NB4 (cell line): ENCODE results near the gene WNT7B.

Source experiments
- DNase-seq: peaks from one replicate; pipeline ENCODE4 v3.0.0; 2010; ENCODE audit warnings: low read depth
- H3K4me3 ChIP-seq: one replicate; pipeline ENCODE4 v1.5.1; 2011; ENCODE audit warnings: mild to moderate bottlenecking, low read depth, low read length, moderate library complexity
- MAX ChIP-seq: IDR thresholded peaks from 2 replicates; pipeline ENCODE4 v1.6.1; 2011; ENCODE audit warnings: low read depth, low read length
- MYC ChIP-seq: IDR thresholded peaks from 2 replicates; pipeline ENCODE4 v1.6.1; 2011; ENCODE audit warnings: low read depth, low read length
- POLR2A ChIP-seq: IDR thresholded peaks from 2 replicates; pipeline ENCODE4 v1.6.1; 2011; ENCODE audit warnings: mild to moderate bottlenecking; ENCODE audit not compliant: insufficient read length; ENCODE audit errors: extremely low read depth
- TF ChIP-seq, protein P1 (sequence below): IDR thresholded peaks from one replicate; pipeline ENCODE4 v1.5.1; 2012; ENCODE audit warnings: low read depth, low read length

WNT7B gene

GRCh38 chr22:45879552-45879949, 97.4 kb downstream of the WNT7B start:
- no peak for TF ChIP-seq MYC
- TF ChIP-seq, protein P1, sequence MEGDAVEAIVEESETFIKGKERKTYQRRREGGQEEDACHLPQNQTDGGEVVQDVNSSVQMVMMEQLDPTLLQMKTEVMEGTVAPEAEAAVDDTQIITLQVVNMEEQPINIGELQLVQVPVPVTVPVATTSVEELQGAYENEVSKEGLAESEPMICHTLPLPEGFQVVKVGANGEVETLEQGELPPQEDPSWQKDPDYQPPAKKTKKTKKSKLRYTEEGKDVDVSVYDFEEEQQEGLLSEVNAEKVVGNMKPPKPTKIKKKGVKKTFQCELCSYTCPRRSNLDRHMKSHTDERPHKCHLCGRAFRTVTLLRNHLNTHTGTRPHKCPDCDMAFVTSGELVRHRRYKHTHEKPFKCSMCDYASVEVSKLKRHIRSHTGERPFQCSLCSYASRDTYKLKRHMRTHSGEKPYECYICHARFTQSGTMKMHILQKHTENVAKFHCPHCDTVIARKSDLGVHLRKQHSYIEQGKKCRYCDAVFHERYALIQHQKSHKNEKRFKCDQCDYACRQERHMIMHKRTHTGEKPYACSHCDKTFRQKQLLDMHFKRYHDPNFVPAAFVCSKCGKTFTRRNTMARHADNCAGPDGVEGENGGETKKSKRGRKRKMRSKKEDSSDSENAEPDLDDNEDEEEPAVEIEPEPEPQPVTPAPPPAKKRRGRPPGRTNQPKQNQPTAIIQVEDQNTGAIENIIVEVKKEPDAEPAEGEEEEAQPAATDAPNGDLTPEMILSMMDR = no peak
- TF ChIP-seq POLR2A = no peak
- TF ChIP-seq MAX = no peak
- H3K4me3 ChIP-seq = no peak overlapping the region
- DNase-seq = no peak

DNA sequence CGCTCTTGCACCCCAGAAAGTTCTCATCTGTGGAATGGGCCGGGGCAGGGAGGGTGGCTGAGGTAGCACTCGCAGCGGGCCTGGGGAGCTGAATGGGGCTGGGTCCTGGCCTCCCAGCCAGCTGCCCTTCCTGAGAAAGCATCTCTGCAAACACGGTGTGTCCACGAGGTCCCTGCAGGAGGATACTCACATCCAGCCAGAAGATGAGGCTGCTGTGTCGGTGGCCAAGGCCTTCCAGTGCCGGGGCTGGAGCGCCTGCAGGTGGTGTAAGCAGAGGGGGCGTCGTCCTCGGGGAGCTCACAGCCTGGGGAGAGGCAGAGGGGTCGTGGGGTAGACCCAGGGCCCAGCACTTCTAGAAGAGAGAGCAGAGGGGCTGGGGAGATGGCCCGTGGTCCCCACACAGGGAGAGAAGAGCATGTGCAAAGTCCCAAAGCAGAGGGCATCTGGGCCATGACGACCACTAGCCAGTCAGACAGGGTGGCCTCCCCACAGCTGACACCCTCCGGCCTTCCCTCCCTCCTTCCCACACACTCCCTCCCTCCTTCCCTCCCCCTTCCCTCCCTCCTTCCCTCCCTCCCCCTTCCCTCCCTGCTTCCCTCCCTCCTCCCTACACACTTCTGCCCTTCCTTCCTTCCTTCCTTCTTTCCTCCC, 97.9 kb downstream of the WNT7B start:
- DNase-seq = no peak
- no peak for TF ChIP-seq MYC
- TF ChIP-seq MAX = no peak
- no peak for TF ChIP-seq POLR2A
- TF ChIP-seq, protein P1 = no peak
- no peak overlapping the region for H3K4me3 ChIP-seq

DNA sequence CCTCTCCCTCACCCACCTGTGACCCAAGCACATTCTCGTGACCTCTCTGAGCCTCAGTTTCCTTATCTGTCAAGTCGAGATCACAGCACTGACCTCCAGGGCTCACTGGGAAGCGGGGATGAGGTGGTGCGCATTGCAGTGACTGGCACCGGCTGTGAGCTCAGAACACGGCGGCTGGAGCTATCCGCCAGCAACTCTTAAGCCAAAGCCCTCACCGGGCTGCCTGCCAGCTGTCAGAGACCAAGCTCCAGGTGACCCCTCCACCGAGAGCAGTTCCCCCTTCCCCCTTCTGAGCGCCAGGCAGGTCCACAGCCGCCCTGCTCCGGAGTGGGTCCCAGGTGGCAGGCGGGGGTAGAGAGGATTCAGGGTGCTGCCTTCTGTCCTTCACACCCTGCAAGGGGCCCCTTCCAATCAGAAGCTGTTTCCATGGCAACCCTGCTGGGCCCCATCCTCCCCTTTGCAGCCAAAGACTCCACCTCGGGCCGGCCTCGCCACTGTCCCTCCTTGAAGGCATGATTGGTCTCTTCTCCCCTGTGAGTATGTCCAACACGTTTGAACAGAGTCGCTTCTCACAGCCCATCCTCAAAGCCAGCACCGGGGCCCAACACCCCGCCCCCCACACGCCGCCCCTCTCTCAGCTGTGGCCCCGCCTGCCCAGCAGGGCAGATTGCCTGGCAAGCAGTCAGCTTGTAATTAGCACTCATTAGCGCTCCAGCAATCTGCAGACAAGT, 98.7 kb downstream of the WNT7B start:
- DNase-seq = peak; percentile 17
- H3K4me3 ChIP-seq = no peak overlapping the region
- TF ChIP-seq MAX (no peak), MYC (no peak), POLR2A (no peak)
- TF ChIP-seq, protein P1 = no peak

DNA sequence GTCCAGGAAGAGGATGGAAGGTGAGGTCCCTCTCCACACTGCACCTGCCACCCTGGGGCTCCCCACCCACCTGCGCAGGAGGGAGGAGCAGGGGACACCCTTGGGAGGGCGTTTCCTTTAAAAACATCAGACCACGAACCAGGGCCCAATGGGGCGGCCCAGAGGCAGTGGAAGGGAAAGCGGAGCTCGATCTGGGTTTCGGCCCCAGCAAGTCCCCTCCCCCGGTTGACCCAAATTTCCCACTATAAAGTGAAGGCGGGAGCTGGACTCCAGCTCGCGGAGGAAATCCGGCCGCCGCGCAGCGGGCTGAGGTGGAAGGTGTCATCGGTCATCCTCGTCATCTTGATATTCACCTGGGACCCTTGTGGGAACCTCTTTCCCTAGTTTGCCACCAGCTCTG, 99.3 kb downstream of the WNT7B start:
- no peak overlapping the region for H3K4me3 ChIP-seq
- TF ChIP-seq MAX (no peak), POLR2A (no peak), MYC (no peak)
- TF ChIP-seq, protein P1 = no peak
- no peak for DNase-seq

DNA sequence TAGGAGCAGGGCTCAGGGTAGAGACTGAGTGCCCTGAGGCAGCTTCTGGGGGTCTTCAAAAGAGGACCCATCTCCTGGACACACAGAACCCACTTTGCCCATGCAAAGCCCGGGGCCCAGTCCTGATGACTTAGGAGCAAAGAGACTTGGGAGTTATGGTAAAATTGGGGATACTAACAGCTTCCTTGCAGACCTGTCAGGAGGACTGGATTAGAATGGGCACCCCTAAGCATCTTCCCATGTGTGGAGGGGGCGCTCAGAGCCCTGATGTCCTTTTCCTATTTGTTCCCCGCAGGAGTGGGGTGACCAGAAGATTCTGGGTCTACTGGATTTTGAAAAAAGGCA, 100.0 kb downstream of the WNT7B start:
- TF ChIP-seq, protein P1 = no peak
- TF ChIP-seq MAX = no peak
- no peak for TF ChIP-seq POLR2A
- TF ChIP-seq MYC = no peak
- H3K4me3 ChIP-seq = no peak overlapping the region
- DNase-seq = no peak
